GM19025 (cell line): ENCODE results near the gene ADGRG3.

Experiments used
- ATAC-seq: cut with Tn5 transposase; IDR thresholded peaks from one replicate; pipeline ENCODE4 v1.9.1; 2021; ENCODE audit warnings: mild to moderate bottlenecking, low read depth, moderate library complexity; ENCODE audit not compliant: unreplicated experiment

Gene ADGRG3

GRCh38 chr16:57694231-57694724 lies 26.2 kb downstream of the ADGRG3 start:
- no peak for ATAC-seq

GRCh38 chr16:57694725-57695679 lies 26.9 kb downstream of the ADGRG3 start, which contains the start of gene DRC7:
Gene DRC7, plus strand, starts transcription at chr16:57694806. Its CDS starts 3,144 bp downstream, at chr16:57697950.
- no peak for ATAC-seq

GRCh38 chr16:57695680-57696069 lies 27.6 kb downstream of the ADGRG3 start:
- no peak for ATAC-seq

- ATAC-seq: no peak
Observed at GRCh38 chr16:57696240-57696639, 28.1 kb downstream of the ADGRG3 start.

GRCh38 chr16:57697896-57698537 lies 29.9 kb downstream of the ADGRG3 start:
- ATAC-seq: no peak

- ATAC-seq: no peak
Observed at GRCh38 chr16:57698812-57699405, 30.8 kb downstream of the ADGRG3 start.

GRCh38 chr16:57699481-57699880 lies 31.4 kb downstream of the ADGRG3 start:
- no peak for ATAC-seq

- ATAC-seq: no peak
Observed at GRCh38 chr16:57699899-57700298, 31.8 kb downstream of the ADGRG3 start.

GRCh38 chr16:57700781-57701551 lies 32.9 kb downstream of the ADGRG3 start:
- no peak for ATAC-seq

- ATAC-seq: no peak
Observed at GRCh38 chr16:57701759-57702371, 33.8 kb downstream of the ADGRG3 start.

GRCh38 chr16:57703416-57704010 lies 35.4 kb downstream of the ADGRG3 start:
- ATAC-seq: no peak

GRCh38 chr16:57704011-57704904 lies 36.2 kb downstream of the ADGRG3 start:
- ATAC-seq: no peak

- no peak for ATAC-seq
Observed at GRCh38 chr16:57704905-57705852, 37.1 kb downstream of the ADGRG3 start.

GRCh38 chr16:57706717-57707116 lies 38.6 kb downstream of the ADGRG3 start:
- ATAC-seq: no peak

- ATAC-seq: no peak
Observed at GRCh38 chr16:57707331-57707730, 39.2 kb downstream of the ADGRG3 start.

- no peak for ATAC-seq
Observed at GRCh38 chr16:57708168-57708567, 40.1 kb downstream of the ADGRG3 start.

GRCh38 chr16:57709663-57710062 lies 41.6 kb downstream of the ADGRG3 start:
- no peak for ATAC-seq
